Measurements from ENCODE around the gene APLP2. TPM values are rescaled to one million over a fixed set of nuclear protein-coding genes. Genes with fewer than 3 reads are reported as not detected.

The APLP2 gene
- total and polyA plus RNA-seq, 2 of the 13 experiments (the other 11 are each of a cell fraction or from before 2014, with no cell fraction given), result 315 to 594 TPM

DNA sequence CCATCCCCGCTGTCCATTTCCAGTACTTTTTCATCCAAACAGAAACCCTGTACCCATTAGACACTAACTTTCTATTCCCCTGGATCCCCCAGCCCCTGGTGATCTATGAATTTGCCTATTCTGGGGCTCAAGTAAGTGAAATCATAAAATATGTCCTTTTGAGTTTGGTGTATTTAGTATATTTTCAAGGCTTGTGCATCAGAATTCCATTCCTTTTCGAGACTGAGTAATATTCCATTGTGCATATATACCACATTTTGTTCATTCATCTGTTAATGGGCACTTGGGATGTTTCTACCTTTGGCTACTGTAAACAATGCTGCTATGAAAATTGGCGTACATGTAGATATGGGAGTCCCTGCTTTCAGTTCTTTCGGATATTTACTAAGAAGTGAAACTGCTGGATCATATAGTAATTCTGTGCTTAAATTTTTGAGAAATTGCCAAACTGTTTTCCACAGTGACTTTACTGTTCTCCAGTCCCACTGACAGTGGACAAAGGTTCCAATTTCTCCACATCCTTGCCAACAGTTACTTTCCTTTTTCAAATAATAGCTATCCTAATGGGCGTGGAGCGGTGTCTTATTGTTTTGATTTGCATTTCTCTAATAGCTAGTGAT lies 16.1 kb downstream of the APLP2 start:
- no TSS peak for BruUV-seq (replicated peaks)
- intact Hi-C loops (cut with micrococcal nuclease; ENCODE audit: unreplicated experiment), result no loop called here
- in situ Hi-C loops (cut with HindIII; ENCODE audit: extremely low pct_ligation_motif_present, low pct_unique_long_range_greater_than_20kb), result no loop called here
- FAIRE-seq, result no peak
- POLR2A ChIA-PET, result interaction anchor here (1.1 to 1.9 kb wide), 2 partner anchors 15 to 38 kb away, joined by 3 to 9 read pairs; no protein-coding TSS in a partner anchor
- H3K27ac ChIP-seq (ENCODE audit: extremely low read length, insufficient read depth, low read length), result no peak overlapping the region
- peaks cover 90% of the 10 kb centered on the region for H3K79me2 ChIP-seq (ENCODE audit: insufficient read depth, low read length)
- H3K9me3 ChIP-seq (ENCODE audit: low read length), result no peaks in the 10 kb centered on the region
- CTCF ChIA-PET (ENCODE audit: low intra/inter-chr PET ratio, low total read pairs), result no interaction called here
- H3K27me3 ChIP-seq (ENCODE audit: control insufficient read depth in 1 of 2, insufficient read depth in 2 of 2, low read length in 2 of 2), result no peaks in the 10 kb centered on the region
- 96% methylated on average over 6 of the region's 6 CpGs for WGBS (ENCODE audit: low lambda C conversion rate)
- peaks cover 21% of the 10 kb centered on the region for H4K20me1 ChIP-seq (ENCODE audit: insufficient read depth, low read length)
- no peak overlapping the region for H2AFZ ChIP-seq (ENCODE audit: low read length)
- DNase-seq (ENCODE audit: low spot score), result no peak
- ATAC-seq, result no peak
- no peak overlapping the region for H3K9ac ChIP-seq (ENCODE audit: insufficient read depth, low read depth, low read length)
- H3K4me3 ChIP-seq (replicated peaks in 1 of 3; ENCODE audit: insufficient read depth in 1 of 3, low read depth in 2 of 3, low read length in 3 of 3), result no peak overlapping the region
- peaks cover 52% of the 10 kb centered on the region for H3K4me1 ChIP-seq (ENCODE audit: insufficient read depth, low read length)
- H3K4me2 ChIP-seq (ENCODE audit: low read depth, low read length), result no peak overlapping the region
- H3K36me3 ChIP-seq (replicated peaks in 1 of 2; ENCODE audit: control insufficient read depth in 1 of 2, insufficient read depth in 2 of 2, low read length in 2 of 2), result peaks cover 0 to 11% of the 10 kb centered on the region in 2 experiments; a peak in 1 of 5 replicates
- TF ChIP-seq, protein P1, sequence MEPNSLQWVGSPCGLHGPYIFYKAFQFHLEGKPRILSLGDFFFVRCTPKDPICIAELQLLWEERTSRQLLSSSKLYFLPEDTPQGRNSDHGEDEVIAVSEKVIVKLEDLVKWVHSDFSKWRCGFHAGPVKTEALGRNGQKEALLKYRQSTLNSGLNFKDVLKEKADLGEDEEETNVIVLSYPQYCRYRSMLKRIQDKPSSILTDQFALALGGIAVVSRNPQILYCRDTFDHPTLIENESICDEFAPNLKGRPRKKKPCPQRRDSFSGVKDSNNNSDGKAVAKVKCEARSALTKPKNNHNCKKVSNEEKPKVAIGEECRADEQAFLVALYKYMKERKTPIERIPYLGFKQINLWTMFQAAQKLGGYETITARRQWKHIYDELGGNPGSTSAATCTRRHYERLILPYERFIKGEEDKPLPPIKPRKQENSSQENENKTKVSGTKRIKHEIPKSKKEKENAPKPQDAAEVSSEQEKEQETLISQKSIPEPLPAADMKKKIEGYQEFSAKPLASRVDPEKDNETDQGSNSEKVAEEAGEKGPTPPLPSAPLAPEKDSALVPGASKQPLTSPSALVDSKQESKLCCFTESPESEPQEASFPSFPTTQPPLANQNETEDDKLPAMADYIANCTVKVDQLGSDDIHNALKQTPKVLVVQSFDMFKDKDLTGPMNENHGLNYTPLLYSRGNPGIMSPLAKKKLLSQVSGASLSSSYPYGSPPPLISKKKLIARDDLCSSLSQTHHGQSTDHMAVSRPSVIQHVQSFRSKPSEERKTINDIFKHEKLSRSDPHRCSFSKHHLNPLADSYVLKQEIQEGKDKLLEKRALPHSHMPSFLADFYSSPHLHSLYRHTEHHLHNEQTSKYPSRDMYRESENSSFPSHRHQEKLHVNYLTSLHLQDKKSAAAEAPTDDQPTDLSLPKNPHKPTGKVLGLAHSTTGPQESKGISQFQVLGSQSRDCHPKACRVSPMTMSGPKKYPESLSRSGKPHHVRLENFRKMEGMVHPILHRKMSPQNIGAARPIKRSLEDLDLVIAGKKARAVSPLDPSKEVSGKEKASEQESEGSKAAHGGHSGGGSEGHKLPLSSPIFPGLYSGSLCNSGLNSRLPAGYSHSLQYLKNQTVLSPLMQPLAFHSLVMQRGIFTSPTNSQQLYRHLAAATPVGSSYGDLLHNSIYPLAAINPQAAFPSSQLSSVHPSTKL (CRISPR knock-in tag; IDR thresholded peaks at IDR 0.05), result no peak
- TF ChIP-seq, protein P2, sequence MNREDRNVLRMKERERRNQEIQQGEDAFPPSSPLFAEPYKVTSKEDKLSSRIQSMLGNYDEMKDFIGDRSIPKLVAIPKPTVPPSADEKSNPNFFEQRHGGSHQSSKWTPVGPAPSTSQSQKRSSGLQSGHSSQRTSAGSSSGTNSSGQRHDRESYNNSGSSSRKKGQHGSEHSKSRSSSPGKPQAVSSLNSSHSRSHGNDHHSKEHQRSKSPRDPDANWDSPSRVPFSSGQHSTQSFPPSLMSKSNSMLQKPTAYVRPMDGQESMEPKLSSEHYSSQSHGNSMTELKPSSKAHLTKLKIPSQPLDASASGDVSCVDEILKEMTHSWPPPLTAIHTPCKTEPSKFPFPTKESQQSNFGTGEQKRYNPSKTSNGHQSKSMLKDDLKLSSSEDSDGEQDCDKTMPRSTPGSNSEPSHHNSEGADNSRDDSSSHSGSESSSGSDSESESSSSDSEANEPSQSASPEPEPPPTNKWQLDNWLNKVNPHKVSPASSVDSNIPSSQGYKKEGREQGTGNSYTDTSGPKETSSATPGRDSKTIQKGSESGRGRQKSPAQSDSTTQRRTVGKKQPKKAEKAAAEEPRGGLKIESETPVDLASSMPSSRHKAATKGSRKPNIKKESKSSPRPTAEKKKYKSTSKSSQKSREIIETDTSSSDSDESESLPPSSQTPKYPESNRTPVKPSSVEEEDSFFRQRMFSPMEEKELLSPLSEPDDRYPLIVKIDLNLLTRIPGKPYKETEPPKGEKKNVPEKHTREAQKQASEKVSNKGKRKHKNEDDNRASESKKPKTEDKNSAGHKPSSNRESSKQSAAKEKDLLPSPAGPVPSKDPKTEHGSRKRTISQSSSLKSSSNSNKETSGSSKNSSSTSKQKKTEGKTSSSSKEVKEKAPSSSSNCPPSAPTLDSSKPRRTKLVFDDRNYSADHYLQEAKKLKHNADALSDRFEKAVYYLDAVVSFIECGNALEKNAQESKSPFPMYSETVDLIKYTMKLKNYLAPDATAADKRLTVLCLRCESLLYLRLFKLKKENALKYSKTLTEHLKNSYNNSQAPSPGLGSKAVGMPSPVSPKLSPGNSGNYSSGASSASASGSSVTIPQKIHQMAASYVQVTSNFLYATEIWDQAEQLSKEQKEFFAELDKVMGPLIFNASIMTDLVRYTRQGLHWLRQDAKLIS (CRISPR knock-in tag; IDR thresholded peaks at IDR 0.05), result no peak
- no peak for TF ChIP-seq ZC3H13 (CRISPR knock-in tag; IDR thresholded peaks at IDR 0.05)
- TF ChIP-seq SNRNP70 (IDR thresholded peaks at IDR 0.05; ENCODE audit: low read depth, low read length), result no peak
- TF ChIP-seq, protein P3, sequence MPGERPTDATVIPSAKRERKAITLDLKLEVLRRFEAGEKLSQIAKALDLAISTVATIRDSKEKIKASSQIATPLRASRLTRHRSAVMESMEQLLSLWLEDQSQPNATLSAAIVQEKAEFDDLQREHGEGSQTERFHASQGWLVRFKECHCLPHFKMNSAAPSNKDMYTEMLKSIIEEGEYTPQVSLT (CRISPR knock-in tag; IDR thresholded peaks at IDR 0.05; ENCODE audit: borderline replicate concordance, low read depth), result no peak
- TF ChIP-seq, protein P4, sequence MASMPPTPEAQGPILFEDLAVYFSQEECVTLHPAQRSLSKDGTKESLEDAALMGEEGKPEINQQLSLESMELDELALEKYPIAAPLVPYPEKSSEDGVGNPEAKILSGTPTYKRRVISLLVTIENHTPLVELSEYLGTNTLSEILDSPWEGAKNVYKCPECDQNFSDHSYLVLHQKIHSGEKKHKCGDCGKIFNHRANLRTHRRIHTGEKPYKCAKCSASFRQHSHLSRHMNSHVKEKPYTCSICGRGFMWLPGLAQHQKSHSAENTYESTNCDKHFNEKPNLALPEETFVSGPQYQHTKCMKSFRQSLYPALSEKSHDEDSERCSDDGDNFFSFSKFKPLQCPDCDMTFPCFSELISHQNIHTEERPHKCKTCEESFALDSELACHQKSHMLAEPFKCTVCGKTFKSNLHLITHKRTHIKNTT (CRISPR knock-in tag; IDR thresholded peaks at IDR 0.05), result no peak
- TF ChIP-seq ZNF350 (CRISPR knock-in tag; IDR thresholded peaks at IDR 0.05; ENCODE audit: borderline replicate concordance, low read depth), result no peak
- TF ChIP-seq ZNF224 (CRISPR knock-in tag; IDR thresholded peaks at IDR 0.05), result no peak
- TF ChIP-seq ZNF335 (CRISPR knock-in tag; IDR thresholded peaks at IDR 0.05), result no peak

Measured in HepG2 (cell line).